ENCODE measurements around the gene FCMR. TPM values are rescaled to one million over a fixed set of nuclear protein-coding genes. Genes with fewer than 3 reads are reported as not detected.

FCMR gene
- total RNA-seq, 1 experiment from 2014 or later: 4.0 TPM

DNA sequence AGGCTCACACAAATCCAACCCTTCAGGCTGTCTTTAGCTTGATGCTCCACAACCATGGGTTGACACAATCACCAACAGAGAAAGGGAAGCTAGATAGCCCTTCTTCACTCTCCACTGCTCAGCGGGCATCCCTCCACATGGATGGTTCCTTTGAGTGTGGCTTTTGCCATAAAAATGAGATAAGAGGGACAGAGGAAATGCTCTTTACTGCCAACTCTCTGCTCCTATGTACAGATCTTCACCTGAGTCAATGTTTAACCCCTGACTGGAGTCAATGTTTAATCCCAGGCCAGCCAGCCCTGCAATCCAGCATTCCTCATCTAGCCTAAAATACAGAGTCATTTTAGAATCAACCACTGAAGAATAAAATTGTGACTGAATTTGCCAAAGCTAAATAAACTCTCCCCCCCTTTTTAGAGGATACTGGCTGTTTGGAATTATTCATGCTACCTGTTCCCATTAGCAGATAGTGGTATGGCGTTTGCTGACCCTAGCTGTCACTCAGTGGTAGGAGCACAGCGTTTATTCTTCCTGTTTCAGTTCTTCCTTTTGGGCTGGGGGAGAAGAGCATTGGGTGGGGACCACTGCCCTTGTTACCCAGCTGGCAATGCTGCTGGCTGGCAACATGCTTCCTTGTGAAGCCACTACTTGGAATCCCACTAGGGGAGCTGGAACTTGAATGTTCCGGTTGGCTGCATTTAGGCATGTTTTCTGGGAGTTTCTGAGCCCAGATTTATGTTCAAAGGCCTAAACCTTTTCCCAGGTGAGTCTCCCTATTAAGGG lies 29.8 kb upstream of the FCMR start:
- DNase-seq (ENCODE audit: low spot score): no peak

DNA sequence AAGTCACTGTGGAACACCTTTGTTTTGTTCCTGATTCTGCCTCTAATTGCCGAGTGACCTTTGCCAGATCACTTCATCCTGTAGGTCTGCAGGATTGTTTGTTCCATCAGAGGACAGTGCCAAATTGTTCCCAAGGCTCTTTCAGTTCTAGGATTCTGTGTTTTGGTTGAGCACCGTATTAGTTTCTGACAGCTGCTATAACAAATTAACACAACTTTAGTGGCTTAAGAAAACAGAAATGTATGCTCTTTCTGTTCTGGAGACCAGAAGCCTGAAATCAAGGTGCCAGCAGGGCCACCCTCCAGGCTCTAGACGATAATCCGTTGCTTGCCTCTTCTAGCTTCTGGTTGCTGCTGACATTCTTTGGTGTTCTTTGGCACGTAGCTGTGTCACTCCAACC lies 27.9 kb upstream of the FCMR start:
- DNase-seq (ENCODE audit: low spot score): no peak

DNA sequence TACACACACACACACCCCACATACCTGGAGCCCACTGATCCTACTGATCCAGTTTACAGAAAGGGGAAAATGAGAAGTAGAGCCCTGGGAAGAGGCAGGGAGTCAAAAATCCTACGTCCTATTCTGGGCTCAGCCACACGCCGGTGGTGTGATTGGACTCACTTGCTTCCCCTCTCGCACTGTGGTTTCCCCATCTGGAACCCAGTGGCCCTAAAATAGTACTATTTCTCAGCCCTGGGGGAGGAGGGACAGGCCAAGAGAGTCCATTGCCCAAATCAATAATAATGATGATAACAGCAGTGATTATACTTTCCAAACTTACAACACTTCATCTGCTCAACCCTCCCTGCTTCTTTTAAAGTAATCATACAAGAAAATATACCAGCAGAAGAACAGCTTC lies 27.5 kb upstream of the FCMR start:
- no peak for DNase-seq (ENCODE audit: low spot score)

DNA sequence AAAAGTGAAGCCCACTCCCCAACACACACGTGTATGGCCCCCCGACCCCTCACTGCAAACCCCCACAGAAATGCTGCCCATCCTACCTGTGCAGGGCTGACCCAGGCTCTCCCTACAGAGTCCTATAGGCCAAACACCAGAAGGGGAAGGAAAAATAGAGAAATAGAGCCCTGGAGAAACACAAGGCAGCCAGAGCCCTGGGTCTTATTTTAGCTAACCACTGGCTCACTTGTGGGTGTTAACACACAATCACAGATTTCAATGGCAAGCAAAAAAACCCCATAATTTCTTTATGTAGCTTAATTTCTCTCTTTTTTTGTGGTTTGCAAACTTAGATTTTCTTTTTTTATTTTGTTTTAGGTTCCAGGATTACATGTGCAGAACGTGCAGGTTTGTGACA lies 25.5 kb upstream of the FCMR start:
- DNase-seq (ENCODE audit: low spot score): no peak

DNA sequence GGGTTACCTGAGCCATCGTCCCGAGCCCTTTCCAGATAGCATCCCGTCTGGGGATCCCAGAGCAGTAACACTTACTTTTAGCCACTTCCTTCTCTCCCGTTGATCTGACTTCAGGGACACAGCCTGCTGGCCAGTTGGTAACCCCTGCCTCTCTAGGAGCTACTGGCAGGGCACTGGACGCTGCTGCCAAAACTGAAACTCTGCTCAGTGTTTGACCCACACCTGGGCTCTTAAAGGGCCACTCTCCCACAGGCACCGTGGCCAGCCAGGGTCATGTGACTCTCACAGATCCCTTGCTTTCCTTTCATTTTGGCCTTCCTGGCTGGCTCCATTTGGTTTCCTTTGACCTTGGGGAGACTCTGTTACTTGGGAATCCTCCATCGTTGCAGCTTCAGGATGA lies 24.5 kb upstream of the FCMR start, which contains the start of gene PIGR:
PIGR (minus strand) TSS at position 206 of the 400 bp plus-strand sequence. CDS start 5,935 bp downstream, outside the sequence.
- DNase-seq (ENCODE audit: low spot score): no peak

DNA sequence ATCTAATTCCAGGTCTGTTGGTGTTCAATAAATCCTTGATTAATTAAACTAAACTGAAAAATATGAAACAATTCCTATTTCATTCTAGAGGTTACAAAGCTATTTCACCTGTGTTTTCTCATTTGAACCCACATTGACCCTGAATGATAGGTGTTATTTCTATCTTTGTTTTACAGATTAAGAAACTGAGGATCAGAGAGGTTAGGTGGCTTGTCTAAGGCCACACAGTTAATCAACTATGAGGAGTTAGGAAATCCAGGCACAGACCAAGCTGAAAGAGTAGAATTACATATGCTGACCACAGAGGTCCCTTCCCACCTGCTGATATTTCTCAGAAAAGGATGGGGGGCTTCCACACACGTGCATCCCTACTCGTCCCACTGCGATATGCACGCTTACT lies 24.0 kb upstream of the FCMR start:
- no peak for DNase-seq (ENCODE audit: low spot score)

DNA sequence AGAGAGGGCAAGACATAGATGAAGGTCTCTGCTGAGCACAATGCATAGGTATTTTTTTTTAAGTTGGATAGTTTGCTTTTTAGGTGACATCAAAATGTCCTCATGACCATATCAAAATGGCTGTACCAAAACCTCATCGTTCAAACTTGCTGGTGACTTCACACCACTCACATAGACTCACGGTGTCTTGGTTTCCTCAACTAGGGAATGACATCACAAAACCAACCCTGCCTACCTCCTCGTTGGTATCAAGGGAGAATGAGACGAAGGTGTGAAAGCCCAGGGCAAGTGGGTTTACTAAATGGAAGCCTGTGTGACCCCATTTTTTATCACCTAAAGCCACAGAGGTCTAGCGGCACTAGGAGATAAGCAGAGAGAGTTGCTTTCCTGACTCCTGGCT lies 23.0 kb upstream of the FCMR start:
- no peak for DNase-seq (ENCODE audit: low spot score)

DNA sequence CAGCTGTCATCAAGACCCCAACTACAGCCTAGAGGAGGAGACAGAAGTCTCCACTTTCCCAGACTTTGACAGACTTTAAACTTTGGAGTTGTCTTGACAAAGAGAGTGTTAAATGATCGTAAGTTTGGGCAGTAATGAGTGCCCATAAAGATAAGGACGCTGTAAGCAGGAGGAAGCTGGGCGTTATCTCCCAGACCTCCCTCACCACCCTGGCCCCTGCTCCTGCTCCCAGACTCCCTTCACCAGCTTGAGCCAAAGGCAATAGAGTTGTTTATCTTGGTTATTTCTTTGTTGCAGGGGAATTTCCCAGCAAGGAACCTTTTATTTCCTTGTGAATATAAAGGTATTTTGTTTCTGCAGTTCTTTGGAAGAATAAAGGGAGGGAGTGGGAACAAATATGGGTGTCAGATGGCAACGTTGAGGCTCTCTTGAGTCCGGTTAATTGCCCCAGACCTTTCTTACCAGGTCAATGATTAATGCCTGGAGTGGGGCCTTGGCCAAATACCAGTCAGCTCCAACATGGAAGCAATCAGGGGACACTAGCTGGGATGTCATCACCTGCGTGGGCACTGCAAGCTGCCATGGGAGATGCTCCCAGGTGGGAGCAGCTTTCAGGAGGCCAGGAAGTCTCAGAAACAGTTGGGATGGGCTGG lies 20.2 kb upstream of the FCMR start:
- DNase-seq (ENCODE audit: low spot score): no peak

DNA sequence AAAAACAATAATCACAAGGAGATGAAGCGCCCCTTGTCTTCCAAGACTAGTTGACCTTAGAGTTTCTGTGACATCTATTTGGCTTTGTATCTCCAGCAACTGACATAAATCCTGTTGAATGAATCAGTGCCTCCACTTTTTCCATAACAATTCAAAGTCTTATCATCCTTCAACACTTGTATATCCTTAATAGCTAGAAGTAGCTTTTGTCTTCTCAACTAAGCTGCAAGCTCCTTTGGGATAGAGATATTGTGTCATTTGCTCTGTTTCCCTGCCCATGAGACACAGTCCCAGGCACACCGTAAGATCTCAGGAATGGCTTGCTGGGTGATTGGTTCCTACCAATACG lies 18.8 kb upstream of the FCMR start:
- no peak for DNase-seq (ENCODE audit: low spot score)

DNA sequence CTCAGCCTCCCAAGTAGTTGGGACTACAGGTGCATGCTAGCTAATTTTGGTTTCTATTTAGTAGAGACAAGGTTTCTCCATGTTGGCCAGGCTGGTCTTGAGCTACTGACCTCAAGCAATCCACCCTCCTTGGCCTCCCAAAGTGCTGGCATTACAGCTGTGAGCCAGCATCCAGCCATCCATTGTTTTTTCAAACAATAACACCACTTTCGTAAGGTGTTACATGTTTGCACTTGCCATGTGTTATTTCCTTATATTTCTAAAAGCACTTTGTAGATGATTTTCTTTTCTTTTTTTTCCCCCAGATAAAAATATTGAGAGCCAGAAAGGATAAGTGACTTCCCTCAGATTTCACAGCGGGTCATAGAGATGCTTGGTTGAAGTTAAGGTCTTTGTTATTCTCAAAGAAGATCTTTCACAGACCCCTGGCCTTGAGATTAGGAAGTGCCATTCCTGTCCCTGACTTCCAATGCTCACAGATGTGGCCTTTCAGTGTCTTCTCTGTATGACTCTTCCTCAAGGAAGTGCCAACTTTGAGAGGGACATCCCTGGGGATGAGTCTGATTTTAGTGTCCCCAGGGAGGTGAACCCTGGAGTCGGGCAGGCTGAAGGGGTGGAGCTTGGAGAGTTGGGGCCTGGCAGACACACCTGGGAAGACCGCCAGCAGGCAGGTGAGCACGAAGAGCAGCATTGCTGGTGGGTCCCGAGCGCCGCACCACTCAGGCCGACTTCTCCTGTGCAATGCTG lies 18.3 kb upstream of the FCMR start:
- no peak for DNase-seq (ENCODE audit: low spot score)

DNA sequence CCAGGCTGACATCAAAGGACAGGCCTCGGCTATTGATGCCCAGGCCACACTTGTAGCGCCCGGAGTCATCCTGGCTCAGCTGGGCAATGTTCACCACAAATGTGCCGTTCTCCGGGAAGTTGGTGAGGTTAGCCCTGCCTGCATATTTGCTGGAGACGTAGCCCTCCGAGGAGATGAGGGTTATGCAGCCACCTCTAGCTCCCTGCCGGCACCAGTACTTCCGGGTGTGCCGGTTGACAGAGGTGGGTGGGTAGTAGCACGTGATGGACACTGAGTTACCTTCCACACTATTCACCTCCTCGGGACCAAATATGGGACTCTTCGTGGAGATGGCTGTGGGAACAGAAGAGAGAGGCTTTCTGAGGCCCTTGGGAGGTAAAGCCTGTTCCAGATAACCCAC lies 17.4 kb upstream of the FCMR start:
- DNase-seq (ENCODE audit: low spot score): no peak

DNA sequence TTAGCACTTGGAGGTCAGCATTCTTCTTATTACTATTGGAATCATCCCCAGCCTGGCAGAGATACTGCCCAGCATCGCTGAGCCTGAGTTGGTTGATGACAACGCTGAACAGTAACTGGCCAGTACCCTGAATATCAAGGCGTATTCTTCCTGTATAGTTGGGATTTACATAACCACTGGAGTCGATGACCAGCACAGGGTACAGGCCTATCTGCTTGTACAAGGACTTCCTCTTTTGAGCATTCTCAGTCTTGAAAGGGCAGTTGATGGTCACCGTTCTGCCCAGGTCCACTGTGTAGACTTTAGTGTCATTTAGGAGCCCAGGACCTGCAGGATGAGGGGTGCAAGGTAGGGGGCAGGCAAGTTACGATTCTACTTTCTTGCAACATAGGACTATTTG lies 15.7 kb upstream of the FCMR start:
- no peak for DNase-seq (ENCODE audit: low spot score)

DNA sequence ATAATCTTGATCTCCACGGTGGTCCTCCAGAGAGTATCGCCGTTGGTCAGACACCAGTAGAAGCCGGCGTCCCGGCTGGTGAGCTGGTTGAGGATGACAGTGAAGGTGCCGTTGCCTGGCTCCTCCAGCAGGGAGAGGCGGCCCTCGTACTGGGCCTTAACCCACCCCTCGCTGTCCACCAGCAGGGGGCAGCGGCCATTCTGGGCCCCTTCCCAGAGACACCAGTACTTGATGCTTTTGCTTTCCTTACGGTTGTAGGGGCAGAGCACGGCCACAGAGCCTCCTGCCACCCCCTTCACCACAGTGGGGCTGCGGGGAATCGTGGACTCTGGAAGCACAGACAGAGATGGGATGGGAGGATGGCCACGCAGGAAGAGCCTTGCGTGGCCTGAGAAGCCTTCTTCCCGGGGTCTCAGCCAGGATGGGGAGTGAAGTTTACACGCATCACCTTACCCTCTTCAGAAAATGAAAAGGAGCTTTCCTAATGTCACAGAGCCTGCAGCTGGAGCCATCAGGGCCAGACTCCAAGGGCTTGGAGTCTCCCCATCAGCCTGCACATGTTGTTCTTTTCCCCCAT lies 13.8 kb upstream of the FCMR start:
- no peak for DNase-seq (ENCODE audit: low spot score)

DNA sequence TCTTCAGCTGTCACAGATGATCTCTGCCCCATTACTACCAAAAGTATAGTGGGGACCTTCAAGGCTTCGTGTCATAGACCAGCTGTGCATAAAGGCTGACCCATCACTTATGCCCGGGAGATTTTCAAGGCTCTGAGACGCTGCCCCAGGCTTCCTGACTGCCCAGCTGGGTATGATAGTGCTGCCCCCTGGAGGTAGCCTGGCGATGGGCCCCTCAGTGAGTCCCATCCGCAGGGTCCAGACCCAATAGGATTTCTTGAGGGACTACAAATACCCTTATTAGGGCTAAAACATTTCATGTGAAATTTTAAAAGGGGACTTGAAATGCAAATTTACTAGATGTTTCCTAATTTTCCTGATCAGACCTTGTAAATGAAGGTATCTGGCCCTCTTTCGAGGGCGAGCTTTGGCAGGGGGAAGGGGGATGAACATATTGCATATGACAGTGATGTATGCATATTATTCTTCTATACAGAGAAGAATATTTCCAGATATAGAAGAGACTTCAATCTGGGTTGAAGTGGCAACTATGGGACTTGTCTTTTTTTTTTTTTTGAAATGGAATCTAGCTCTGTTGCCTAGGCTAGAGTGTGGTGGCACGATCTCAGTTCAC lies 11.7 kb upstream of the FCMR start:
- no peak for DNase-seq (ENCODE audit: low spot score)

DNA sequence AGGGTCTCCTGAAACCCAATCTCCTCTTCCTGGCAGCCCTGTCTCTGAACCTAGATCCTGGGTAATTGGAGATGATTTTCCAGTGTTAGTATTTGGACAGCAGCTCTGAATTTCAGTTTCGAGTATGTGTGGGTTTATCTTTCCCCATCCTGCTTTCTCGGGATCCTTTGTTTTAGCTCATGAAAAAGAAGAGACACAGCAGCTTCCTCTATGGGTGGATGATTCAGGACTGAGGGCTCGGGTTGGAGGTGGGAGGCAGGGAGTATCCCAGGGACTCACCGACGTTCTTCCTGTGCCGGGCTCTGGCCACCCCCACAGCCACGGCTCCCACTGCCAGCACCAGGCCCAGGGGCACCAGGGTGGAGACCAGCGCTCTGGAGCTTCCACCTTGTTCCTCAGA lies 10.4 kb upstream of the FCMR start:
- DNase-seq (ENCODE audit: low spot score): no peak

DNA sequence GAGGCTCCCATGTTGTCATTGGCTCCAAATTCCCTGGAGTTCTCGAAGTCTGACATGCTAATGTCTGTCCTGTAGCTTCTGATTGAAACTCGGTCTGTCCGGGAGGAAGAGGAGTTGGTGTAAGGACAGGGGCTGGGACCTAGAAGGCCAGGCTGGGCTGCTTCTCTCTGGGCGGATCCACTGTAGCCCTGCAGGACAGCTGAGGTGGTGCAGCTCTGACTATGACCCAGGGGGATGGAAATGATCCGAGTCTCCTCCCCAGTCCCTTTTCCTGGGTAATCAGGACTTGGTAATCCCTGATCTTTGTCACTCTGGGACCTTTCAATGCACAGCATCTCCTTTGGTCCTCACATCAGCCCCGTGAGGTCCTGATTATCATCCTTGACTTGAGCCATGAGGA lies 10.0 kb upstream of the FCMR start:
- DNase-seq (ENCODE audit: low spot score): no peak

DNA sequence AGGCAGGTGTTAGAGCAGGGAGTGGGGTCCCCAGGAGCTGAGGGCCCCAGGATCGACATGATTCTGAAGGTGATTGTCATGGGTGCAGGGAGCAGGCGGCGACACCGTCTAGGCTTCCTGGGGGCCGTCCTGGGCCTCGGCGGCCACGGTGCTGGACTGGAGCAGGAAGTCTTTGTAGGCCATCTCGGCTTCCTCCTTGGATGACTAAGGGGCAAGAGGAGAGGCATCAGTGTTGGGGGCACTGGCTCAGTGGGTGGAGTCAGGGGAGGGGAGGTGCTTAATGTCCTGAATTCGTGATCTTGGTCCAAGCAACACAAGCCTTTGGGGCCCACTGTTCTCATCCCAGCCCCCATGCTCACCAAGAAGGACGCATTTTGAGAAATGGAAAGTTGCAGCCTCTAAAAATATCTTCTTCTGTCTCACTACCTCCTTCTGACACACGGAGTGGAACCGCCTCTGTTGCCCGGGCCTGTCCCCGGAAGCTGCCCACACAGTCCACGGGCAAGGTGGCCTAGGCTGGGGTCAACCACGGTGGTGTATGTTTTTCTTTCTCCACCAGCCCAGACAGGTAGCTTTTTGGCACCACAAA lies 8.6 kb upstream of the FCMR start:
- DNase-seq (ENCODE audit: low spot score): no peak

DNA sequence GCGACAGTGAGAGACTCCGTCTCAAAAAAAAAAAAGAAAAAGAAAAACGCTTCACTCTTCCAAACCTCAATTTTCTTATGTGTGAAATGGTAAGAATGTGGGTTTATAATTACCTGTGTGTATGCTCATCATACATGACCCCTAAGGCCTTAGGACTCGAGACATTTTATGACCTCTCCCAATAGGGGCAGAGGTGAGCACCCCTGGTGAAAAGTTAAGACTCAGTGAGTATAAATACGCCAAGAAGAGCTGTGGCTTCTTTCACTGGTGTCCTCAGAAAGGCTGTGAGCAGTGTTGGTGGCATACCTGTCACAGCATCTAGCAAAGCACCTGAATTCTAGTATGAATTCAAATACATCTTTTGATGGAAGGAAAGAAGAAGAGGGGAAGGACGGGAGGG lies 7.8 kb upstream of the FCMR start:
- no peak for DNase-seq (ENCODE audit: low spot score)

DNA sequence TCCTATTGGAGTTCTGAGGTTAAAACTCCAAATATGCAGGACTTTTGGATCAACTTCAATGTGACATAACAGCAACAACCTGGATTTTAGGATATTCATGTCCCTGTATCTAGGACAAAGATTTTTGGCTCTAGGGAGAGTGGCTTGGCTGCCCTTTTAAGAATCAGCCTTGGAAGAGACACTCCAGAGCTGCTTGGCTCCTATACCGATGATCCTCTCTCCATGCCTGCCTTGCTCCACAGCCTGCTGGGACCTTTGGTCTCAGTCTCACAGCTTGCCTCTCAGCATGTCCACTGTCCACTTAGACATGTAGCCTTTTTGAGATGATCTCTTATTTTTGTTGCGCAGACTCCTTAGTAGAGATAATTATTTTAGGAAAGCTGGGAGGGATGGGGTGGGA lies 4.5 kb upstream of the FCMR start:
- no peak for DNase-seq (ENCODE audit: low spot score)

DNA sequence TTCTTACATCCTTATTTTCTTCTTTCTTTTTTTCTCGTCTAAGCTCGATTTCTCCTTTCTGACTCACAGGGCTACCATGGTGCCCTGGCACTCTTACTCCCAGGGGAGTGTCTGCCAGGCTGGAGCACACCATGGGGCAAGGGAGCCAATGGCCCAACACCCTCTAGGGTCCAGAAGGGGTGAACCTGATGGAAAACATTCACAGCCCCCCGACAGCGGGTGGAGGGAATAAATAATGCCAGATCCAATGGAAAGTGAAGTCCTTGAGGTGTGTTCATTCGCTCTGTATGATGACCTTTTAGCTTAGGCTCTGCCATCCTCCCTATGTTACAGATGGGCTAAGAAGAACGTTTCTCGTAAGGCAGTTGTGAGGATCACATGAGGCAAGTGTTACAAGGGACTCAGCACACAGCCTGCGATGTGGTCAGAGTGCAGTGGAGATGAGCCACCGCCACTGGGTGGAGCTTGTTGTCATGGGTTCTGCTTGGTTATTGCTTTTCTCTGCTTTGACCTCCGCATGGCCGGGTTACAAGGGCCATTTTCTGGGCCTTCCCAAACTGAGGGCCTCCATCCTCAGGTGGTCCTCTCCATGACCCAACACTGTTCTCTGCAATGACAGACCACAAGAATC lies 3.5 kb upstream of the FCMR start:
- no peak for DNase-seq (ENCODE audit: low spot score)

DNA sequence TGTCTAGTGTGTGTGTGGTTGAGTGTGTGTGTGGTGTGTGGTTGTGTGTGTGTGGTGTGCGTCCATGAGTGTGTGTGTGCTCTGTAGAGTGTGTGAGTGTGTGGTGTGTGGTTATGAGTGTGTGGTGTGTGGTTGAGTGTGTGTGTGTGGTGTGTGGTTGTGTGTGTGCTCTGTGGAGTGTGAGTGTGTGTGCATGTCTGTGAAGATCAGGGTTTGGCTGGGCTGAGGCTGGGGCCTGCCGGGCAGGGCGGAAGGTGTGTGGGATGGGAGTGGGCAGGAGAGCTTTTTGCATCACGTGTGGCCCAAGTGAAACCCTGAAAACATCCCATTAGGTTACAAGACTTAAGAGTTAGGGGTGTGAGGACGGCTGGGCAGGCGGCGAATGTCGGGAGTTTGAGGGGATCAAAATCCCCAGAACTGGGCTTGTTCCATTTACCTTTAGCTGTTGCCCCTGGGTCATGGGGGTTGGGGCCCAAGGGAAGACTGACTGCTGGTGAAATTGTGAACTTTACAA lies 2.9 kb upstream of the FCMR start:
- no peak for DNase-seq (ENCODE audit: low spot score)
